Astrocyte (in vitro differentiated cells and primary cell): ENCODE data around the gene VSTM2B.

Source experiments
- CTCF ChIP-seq: IDR thresholded peaks from 2 replicates; pipeline ENCODE4 v1.5.1; 2011; ENCODE audit warnings: low read depth, mild to moderate bottlenecking, inconsistent platforms, low read length, moderate library complexity; ENCODE audit not compliant: insufficient read depth
- EZH2 ChIP-seq: IDR thresholded peaks from 2 replicates; pipeline ENCODE4 v1.6.1; 2012; ENCODE audit warnings: mild to moderate bottlenecking, low read length, inconsistent platforms; ENCODE audit not compliant: insufficient read depth

GRCh38 chr19:29550896-29551295, 25.1 kb downstream of the VSTM2B start:
- TF ChIP-seq CTCF (no peak), EZH2 (no peak)
